ENCODE measurements around the gene MPZL3.

Gene MPZL3

GRCh38 chr11:118251858-118252652, at the start of gene MPZL3:
Gene MPZL3, minus strand, starts transcription at chr11:118252365. Its CDS starts 71 bp downstream, at chr11:118252294.
- DNase-seq = peak; percentile 63

DNA sequence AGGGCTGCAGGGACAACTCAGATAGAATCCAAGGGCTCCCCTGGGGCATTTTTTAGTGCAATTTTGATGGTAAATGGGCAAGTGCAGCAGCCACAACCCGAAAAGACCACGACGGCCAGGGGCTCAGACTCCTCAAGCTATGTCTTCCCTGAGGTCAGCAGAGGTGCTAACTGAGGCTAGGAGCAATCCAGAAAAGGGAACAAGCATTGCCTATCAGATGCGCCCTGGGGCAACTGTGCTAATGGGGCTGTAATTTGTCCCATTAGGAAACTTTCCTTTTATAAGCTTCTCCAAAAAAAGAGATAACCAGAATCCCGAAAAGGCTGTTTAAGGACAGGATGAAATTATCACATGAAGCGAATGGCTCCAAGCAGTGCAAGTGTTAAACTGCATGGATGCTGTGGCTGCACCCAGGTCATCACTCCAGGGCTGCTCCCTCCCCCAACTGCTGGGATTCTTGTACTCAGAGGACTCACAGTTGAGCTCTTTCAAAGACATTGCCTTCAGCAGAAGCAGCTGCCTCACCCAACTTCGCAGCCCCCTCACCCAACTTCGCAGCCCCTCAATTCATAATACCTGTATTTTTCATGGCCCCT, 49.5 kb upstream of the MPZL3 start:
- DNase-seq = no peak

- DNase-seq = no peak
These were observed 43.8 kb upstream of the MPZL3 start for GRCh38 chr11:118295815-118296454.

GRCh38 chr11:118295199-118295598, 43.0 kb upstream of the MPZL3 start:
- no peak for DNase-seq

DNA sequence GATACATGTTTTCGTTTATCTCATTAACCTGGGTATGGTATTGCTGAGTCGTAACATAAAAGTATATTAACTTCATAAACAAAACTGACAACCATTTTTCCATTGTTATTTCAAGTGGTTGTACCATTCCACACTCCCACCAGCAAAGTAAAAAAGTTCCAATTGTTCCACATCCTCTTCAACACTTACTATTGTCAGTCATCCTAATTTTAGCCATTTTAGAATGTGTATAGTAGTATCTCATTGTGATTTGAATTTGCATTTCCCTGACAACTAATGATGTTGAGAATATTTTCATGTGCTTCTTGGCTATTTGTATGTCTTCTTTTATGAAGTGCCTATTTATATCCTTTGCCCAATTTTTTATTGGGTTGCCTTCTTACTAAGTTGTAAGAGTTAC, 41.9 kb upstream of the MPZL3 start:
- DNase-seq = no peak

DNA sequence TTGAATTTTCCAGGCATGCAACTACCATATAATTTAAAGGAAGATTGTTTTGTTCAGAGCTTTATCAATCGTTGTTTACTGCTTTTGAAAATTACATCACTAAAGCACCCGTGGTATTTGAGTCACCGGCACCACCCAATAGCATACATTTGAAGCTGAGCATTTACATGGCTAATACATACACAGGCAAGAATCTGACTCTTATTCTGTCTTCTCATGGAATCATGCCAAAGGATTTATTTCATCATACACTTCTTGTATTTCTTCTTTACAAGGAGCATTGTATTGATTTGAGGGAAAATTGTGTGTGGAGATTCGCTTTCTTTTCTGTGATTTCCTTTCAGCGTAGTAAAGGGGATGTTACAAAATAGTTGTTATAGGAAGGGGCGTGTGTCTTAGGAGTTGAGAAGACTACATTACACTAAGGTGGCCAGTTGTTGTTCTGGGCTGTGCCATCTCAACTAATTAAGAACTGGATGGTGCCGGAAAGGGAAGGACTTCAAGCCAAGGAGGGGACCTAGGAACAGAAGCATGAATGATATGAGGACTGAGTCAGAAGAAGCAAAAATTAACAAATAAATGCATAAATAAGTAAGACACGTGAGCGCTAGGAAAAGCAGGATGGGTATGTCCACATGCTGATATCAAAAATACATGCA, 39.4 kb upstream of the MPZL3 start:
- DNase-seq = no peak

GRCh38 chr11:118290923-118291322, 38.8 kb upstream of the MPZL3 start:
- DNase-seq = no peak

DNA sequence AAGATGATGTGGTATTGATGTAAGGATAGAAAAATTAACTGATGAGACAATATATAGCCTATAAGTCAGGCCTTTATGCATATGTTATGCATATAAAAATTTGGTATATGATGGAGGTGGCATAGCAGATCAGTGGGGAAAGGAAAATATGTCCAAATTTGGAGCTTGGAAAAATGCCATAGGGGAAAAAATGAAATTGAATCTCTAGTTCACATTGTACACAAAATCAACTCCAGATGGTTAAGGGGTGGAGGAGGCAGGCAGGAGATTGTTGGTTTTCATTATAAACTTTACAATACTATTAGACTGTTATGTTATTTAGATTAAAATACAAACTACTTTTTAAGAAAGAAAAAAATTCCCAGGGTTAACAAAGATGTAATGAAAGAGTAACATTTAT, 37.2 kb upstream of the MPZL3 start:
- no peak for DNase-seq

- DNase-seq = no peak
These were observed 34.8 kb upstream of the MPZL3 start for GRCh38 chr11:118287006-118287405.

- DNase-seq = no peak
These were observed 34.4 kb upstream of the MPZL3 start for GRCh38 chr11:118286545-118286944.

DNA sequence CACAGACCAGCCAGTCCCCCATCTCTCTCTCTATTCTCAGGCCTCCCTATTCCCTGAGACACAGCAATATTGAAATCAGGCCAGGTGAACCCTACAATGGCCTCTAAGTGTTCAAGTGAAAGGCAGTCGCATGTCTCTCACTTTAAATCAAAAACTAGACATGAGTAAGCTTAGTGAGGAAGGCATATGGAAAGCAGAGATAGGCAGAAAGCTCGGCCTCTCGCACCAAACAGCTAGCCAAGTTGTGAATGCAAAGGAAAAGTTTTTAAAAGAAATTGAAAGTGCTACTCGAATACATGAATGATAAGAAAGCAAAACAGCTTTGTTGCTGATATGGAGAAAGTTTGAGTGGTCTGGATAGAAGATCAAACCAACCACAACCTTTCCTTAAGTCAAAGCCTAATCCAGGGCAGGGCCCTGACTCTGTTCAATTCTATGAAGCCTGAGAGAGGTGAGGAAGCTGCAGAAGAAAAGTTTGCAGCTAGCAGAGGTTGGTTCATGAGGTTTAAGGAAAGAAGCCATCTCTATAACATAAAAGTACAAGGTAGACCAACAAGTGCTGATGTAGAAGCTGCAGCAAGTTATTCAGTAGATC, 31.7 kb upstream of the MPZL3 start:
- no peak for DNase-seq

- DNase-seq = no peak
These were observed 31.0 kb upstream of the MPZL3 start for GRCh38 chr11:118283037-118283636.

DNA sequence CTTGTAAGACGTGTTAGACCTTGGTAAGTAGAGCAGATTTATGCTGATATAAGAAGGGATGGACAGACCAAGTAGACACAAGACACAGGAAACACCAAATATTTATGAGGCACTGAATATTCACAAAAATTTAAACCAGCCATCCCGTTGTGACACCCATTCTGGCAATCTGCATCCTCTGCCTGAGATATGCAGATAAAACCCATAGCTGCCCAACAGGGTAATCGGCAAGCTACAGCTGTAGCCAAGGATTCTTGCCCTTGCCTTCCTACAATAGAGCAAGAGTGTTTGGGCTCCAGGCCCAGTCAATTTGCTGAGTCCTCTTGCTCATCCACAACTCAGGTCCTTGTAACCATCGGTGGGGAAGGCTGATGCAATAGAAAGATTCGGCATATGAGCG, 30.4 kb upstream of the MPZL3 start:
- DNase-seq = no peak

DNA sequence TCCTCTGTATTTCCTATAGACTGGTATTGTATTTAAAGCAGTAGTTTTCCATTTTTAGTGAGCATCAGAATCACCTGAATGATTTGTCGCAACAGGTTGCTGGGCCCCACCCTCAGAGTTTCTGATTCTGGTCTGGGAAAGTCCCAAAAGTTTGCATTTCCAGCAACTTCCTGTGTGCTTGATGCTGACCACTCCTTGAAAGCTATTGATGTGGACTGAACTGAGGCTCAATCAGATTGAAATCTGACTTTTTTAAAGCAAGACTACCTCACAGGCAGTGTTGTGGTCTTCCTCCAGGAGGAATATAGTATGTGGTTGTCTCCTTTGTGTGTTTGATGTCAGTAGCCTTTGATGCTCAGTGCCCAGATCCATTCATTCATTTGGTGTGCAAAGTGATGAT, 29.1 kb upstream of the MPZL3 start:
- no peak for DNase-seq

GRCh38 chr11:118277312-118277711, 25.1 kb upstream of the MPZL3 start:
- DNase-seq = peak; percentile 66

GRCh38 chr11:118276422-118276821, 24.3 kb upstream of the MPZL3 start:
- no peak for DNase-seq

- peak; percentile 77 for DNase-seq
These were observed 23.0 kb upstream of the MPZL3 start for GRCh38 chr11:118275176-118275575.

DNA sequence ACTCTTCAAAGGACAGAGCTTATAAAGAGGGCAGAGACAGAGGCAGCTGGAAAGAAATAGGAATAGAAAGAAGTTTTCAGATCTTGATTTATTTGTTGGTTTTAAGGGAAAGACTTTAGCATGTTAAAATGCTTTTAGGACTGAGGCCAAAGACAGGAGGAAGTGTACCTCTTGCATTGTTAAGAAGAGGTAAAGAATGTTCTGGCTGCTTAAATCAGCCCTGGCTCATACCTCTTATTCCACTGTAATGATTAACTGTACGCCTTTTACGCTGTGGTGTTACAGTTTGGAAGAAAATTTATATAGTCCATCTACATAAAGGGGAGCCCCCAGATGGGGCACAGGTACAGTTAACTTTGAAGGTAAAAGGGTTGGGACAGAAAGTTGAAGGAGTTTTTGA, 22.0 kb upstream of the MPZL3 start:
- no peak for DNase-seq

- DNase-seq = no peak
These were observed 19.8 kb upstream of the MPZL3 start for GRCh38 chr11:118272001-118272400.

GRCh38 chr11:118267486-118267885, 15.3 kb upstream of the MPZL3 start:
- DNase-seq = no peak

- no peak for DNase-seq
These were observed 13.8 kb upstream of the MPZL3 start for GRCh38 chr11:118265954-118266353.

- DNase-seq = no peak
These were observed 12.7 kb upstream of the MPZL3 start for GRCh38 chr11:118264569-118265465.
